Naive thymus-derived CD8-positive, alpha-beta T cell (primary cell): Measurements from ENCODE around the gene DUSP6. TPM values are rescaled to one million over a fixed set of nuclear protein-coding genes. Genes with fewer than 3 reads are reported as not detected.

ENCODE experiments used
- ATAC-seq, 2 donors: fragments of 150-1000 bp; cut with Tn5 transposase in 1 of 2; sonication (Bioruptor Pico), chemical (Tn5 transposase) in 1 of 2; 1 replicate in 1 of 2; 2 replicates in 1 of 2; pipeline ENCODE4 v1.10.0; 2021; ENCODE audit warnings: mild to moderate bottlenecking in 2 of 2, moderate library complexity in 2 of 2
- POLR2A ChIA-PET: fragments of 350-600 bp; sonication (Branson Sonifier 250); formaldehyde crosslinking; loops from one replicate; lab custom pipeline; 2021; ENCODE audit warnings: antibody characterized with exemption; lab: Charles Lee
- DNase-seq, 10 donors: peaks; one replicate each; pipeline versions ENCODE4 v3.0.0 to v3.0.0-alpha.2; 2020 to 2022
- H3K27ac Mint-ChIP-seq, 10 donors: one replicate each; pipeline ENCODE4 v1.8.0; 2020 to 2022; ENCODE audit warnings: mild to moderate bottlenecking in 10 of 10, mixed read lengths in 10 of 10, moderate library complexity in 4 of 10, inconsistent platforms in 1 of 10
- H3K27me3 Mint-ChIP-seq, 5 donors: one replicate each; pipeline ENCODE4 v1.8.0; 2021 to 2022; ENCODE audit warnings: mixed read lengths in 5 of 5
- H3K36me3 Mint-ChIP-seq, 3 donors: one replicate each; pipeline ENCODE4 v1.8.0; 2020 to 2022; ENCODE audit warnings: mixed read lengths in 3 of 3, mild to moderate bottlenecking in 2 of 3, inconsistent platforms in 1 of 3
- H3K4me1 Mint-ChIP-seq, 4 donors: one replicate each; pipeline ENCODE4 v1.8.0; 2021 to 2022; ENCODE audit warnings: mixed read lengths in 4 of 4
- H3K4me3 Mint-ChIP-seq, 10 donors: one replicate each; pipeline ENCODE4 v1.8.0; 2020 to 2022; ENCODE audit warnings: mild to moderate bottlenecking in 10 of 10, mixed read lengths in 10 of 10, moderate library complexity in 6 of 10, inconsistent platforms in 1 of 10
- H3K9me3 Mint-ChIP-seq, 9 donors: one replicate each; pipeline ENCODE4 v1.8.0; 2020 to 2022; ENCODE audit warnings: mixed read lengths in 9 of 9, mild to moderate bottlenecking in 3 of 9, inconsistent platforms in 1 of 9, moderate library complexity in 1 of 9
- polyA plus RNA-seq, 3 donors: library from polyadenylated mRNA; unstranded; fragments of 300-500 nt; fragmentation: Illumina TruSeq; gene quantifications; one replicate each; pipeline ENCODE4 v1.2.3, GENCODE V29; 2021
- total RNA-seq, 8 experiments: library from RNA in 2 of 8; stranded (reverse) in 2 of 8; gene quantifications; one replicate each; pipeline ENCODE4 v1.2.3 and lab custom pipeline; 2021 to 2026

DUSP6 gene
- total and polyA plus RNA-seq, 5 experiments from 2014 or later: 0.57 to 2.1 (median 1.1) TPM

DNA sequence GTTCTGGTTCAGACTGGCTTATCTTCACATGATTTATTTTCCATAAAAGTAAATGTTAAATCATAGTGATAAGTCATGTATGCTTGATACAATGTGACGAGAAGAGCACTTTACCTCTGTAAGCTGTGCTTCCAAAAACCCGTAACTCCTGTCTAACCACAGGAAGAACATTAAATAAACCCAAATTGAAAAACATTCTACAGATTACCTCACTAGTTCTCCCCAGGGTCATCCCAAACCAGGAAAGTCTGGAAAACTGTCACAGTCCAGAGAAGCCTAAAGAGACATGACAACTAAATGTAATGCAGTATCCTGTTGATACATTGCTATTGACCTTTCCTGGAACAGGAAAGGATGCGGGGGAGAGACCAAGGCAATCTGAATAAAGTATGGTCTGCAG is 32.5 kb upstream of the DUSP6 start:
- Mint-ChIP-seq H3K36me3 (no peaks in the 10 kb centered on the region), H3K27ac (no peak overlapping the region), H3K4me3 (no peak overlapping the region), H3K4me1 (peaks cover 2 to 12% (median 4%) of the 10 kb centered on the region in 4 donors), H3K9me3 (no peaks in the 10 kb centered on the region), H3K27me3 (peaks cover 0 to 3% (median 0%) of the 10 kb centered on the region in 5 donors)
- ATAC-seq (no peak), DNase-seq (no peak)
- POLR2A ChIA-PET: no interaction called here

DNA sequence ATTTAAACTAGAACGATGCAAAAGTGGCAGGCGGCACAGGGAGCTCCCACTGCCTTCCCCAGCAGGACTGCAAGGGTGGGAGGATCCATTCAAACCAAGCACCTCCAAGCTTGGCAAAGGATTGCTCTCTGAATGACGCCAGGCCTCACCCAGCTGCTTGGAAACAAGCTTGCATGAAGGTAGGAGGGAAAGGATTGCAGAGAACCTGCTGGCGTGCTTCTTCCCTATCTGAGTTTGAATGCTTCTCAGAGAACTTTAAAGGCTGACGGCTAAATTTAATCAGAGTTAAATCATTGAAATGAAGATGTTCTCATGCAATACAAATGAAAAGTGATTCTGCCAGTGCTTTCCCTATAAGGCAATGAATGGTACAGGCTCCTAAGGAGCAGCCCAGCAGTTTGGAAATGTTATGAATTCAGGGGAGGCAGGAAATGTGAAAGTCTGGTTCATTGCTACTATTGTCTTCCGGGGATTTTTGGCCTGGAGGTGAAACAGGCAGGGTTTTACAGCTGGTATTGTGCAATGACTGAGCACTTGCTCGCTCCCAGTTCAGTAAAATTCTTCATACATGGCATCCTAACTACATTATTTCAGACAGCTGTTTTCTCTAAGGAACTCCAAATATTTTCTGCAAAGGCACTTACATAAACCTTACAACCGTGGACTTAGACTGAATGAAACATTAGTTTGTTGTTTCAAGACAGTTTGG is 31.9 kb upstream of the DUSP6 start:
- Mint-ChIP-seq H3K4me1 (peaks cover 0 to 10% (median 2%) of the 10 kb centered on the region in 4 donors), H3K36me3 (no peaks in the 10 kb centered on the region), H3K9me3 (no peaks in the 10 kb centered on the region), H3K4me3 (no peak overlapping the region), H3K27ac (no peak overlapping the region), H3K27me3 (peaks cover 0 to 3% (median 0%) of the 10 kb centered on the region in 5 donors)
- no peak for ATAC-seq
- no peak for DNase-seq
- POLR2A ChIA-PET: no interaction called here

DNA sequence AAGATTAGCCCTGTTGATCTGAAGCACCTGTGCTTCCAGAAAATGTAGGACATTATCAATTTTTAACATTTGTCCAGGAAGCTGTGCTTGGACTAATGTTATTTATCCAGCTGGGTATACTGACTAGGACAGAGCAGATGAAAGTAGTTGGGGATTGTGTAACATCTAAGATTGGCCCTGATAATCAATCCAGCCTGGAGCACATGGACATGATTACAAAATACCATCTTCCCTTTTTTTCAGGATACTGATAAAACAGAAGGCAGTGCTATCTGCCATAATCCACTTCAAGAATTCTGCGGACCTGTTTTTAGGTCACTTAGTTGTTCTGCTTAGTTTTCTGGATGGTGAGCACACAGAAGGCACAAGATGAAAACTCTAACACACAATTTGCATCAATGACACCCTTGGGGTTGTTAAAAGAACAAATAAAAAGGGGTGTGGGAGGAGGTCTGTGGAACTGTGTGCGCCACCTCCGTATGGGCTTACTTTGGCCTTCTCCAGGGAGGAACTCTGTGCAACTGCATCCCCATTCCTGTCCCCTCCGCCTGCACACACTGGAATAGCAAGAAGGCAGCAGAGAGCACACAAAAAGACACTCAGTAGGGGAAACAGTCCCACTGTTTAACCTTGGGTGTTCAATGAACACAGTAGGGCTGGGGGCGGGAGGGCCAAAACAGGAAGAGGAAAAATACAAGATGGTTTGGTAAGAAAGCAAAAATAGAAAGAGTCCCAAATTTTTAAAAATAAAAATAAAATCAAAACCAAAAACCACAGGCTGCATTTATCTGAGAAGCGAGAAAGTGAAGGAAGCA is 31.1 kb upstream of the DUSP6 start:
- peaks cover 0 to 10% (median 1%) of the 10 kb centered on the region in 4 donors for H3K4me1 Mint-ChIP-seq
- H3K36me3 Mint-ChIP-seq: no peaks in the 10 kb centered on the region
- no peaks in the 10 kb centered on the region for H3K9me3 Mint-ChIP-seq
- ATAC-seq: no peak
- no peak for DNase-seq
- H3K4me3 Mint-ChIP-seq: no peak overlapping the region
- peak overlapping the region in 1 of 10 donors; percentile 69 for H3K27ac Mint-ChIP-seq
- H3K27me3 Mint-ChIP-seq: peaks cover 0 to 3% (median 0%) of the 10 kb centered on the region in 5 donors
- POLR2A ChIA-PET: no interaction called here

DNA sequence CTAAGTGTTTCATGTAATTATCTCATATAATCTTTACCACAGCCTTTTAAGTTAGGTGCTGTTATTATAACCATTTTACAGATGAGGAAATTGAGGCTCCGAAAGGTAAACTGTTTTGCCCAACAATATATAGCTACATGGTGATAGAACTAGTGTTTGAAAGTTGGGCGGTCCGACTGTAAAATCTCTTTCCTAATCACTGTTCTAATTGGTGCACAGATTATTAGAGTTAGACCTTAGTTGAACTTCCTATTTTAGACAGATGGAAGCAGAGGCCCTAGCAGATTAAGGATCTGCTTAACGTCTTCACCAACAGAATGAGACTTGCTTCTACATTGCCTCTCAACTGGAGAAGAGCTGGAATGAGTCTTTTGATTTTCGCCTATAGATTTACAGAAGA is 30.0 kb upstream of the DUSP6 start:
- DNase-seq (no peak), ATAC-seq (no peak)
- POLR2A ChIA-PET: no interaction called here
- no peak overlapping the region for H3K27ac Mint-ChIP-seq
- peaks cover 0 to 3% (median 0%) of the 10 kb centered on the region in 5 donors for H3K27me3 Mint-ChIP-seq
- peaks cover 0 to 4% (median 0%) of the 10 kb centered on the region in 3 donors for H3K36me3 Mint-ChIP-seq
- H3K4me3 Mint-ChIP-seq: no peak overlapping the region
- peaks cover 0 to 10% (median 1%) of the 10 kb centered on the region in 4 donors for H3K4me1 Mint-ChIP-seq
- no peaks in the 10 kb centered on the region for H3K9me3 Mint-ChIP-seq

DNA sequence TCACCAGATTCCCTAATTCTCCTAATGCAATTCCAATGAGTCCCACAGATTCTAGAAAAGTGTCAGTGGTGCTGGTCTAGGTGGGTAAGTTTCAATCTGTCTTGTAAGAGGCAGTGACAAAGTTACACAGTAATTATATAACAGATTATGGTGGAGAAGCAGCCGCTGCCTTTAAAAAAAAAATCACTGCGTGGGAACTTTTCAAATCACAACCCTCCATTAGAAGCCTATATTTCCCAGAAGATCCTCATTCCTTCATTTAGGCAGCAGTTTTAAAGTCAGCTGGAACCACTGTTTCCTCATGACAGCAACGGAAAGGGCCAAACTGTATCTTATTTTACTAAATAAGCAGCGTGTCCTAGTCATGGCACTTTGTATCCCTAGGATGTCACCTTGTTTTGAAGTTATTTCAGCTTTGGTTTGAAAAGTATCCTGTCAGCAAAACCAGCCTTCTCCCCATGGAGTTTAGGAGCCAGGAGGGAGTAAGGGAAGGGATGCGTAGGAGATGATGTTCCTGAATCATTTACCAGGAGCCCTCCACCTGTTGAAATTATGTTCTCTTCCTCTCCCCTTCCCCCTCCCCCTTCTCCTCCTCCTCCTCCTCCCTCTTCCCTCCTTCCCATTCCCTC is 27.7 kb upstream of the DUSP6 start:
- DNase-seq: no peak
- Mint-ChIP-seq H3K27me3 (no peaks in the 10 kb centered on the region), H3K36me3 (peaks cover 0 to 4% (median 0%) of the 10 kb centered on the region in 3 donors)

DNA sequence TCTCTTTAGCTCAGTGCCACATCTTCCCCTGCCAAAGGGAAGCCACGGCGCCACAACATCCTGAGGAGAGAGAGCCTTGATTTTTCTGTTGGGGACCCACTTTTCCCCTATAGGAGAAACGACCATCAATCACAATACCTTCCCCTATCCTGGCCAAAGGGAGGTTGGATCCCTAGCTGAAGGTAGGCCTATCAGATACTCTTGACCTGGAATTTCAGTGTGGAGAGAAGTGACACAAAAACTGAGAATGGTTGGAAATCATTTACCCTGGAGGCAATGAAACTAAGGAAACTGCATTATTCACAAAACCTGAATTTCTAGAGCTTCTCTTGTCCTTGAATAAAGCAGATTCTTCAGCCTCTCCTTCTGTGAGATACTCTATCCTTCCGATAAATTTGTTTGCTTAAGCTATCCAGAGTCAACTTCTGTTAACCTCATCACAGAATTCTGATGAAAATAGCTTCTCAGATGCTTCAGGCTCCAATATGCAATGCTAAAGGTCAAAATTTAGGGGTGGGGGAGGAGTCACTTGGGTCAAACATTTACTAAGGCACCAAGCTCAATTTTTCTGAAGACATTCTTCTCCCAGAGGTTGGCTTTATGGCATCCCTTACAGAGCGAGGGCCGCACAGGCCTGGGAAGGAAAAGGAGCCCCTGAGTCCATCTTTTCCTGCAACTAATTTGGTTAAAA is 27.0 kb upstream of the DUSP6 start:
- no peak overlapping the region for H3K4me3 Mint-ChIP-seq
- DNase-seq: no peak
- no peaks in the 10 kb centered on the region for H3K27me3 Mint-ChIP-seq
- peaks cover 4 to 19% (median 5%) of the 10 kb centered on the region in 4 donors for H3K4me1 Mint-ChIP-seq
- POLR2A ChIA-PET: no interaction called here
- H3K36me3 Mint-ChIP-seq: peaks cover 0 to 4% (median 0%) of the 10 kb centered on the region in 3 donors
- H3K9me3 Mint-ChIP-seq: no peaks in the 10 kb centered on the region
- H3K27ac Mint-ChIP-seq: no peak overlapping the region
- no peak for ATAC-seq

More for the DNA sequence above, 27.7 kb upstream of the DUSP6 start:
- H3K9me3 Mint-ChIP-seq: no peaks in the 10 kb centered on the region
- H3K27ac Mint-ChIP-seq: no peak overlapping the region
- ATAC-seq: no peak
- POLR2A ChIA-PET: interaction anchor here (0.7 kb wide), 1 partner anchor 40 kb away, joined by 3 read pairs; no protein-coding TSS in a partner anchor
- H3K4me3 Mint-ChIP-seq: no peak overlapping the region
- H3K4me1 Mint-ChIP-seq: peaks cover 4 to 19% (median 5%) of the 10 kb centered on the region in 4 donors

DNA sequence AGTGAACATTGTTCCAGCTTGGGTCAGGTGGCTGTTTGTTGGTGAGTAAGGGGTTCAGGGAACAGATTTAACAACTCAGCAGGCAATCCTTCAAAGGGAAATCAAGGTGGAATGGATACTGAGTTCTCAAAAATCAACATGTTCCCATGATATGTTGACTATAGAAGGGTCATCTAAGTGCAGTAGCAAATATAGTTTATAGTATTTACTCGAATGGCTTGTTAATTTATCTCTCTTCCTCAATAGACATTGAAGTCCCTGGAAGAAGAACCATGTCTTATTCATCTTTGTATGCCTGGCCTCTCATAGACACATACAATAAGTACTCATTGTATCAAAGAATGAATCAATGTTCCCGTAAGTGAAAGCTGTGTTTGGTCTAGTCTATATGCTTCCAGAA is 24.5 kb upstream of the DUSP6 start:
- no peak for DNase-seq
- Mint-ChIP-seq H3K9me3 (no peaks in the 10 kb centered on the region), H3K4me1 (peaks cover 2 to 10% (median 5%) of the 10 kb centered on the region in 4 donors), H3K4me3 (no peak overlapping the region), H3K36me3 (peaks cover 0 to 4% (median 0%) of the 10 kb centered on the region in 3 donors), H3K27me3 (no peaks in the 10 kb centered on the region), H3K27ac (no peak overlapping the region)
- no peak for ATAC-seq
- POLR2A ChIA-PET: no interaction called here

DNA sequence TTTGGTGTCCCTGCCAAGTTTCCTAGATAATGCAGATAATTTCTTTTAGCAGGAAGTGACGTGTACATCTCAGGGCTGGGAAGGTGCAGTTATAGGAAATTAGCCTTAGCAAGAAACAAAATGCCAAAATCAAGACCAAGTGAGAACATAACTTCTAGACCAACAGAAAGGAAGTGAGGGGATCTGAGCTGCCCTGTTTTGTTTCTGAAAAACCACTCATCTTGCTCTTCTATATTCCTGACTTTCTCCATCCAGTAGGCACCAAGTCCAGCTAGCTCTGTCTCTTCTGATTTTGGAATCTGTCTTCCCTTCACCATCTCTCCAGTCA is 23.9 kb upstream of the DUSP6 start:
- Mint-ChIP-seq H3K4me1 (peaks cover 2 to 10% (median 5%) of the 10 kb centered on the region in 4 donors), H3K27me3 (no peaks in the 10 kb centered on the region), H3K4me3 (no peak overlapping the region), H3K9me3 (no peaks in the 10 kb centered on the region), H3K27ac (no peak overlapping the region), H3K36me3 (peaks cover 0 to 4% (median 0%) of the 10 kb centered on the region in 3 donors)
- POLR2A ChIA-PET: no interaction called here
- ATAC-seq (no peak), DNase-seq (no peak)

DNA sequence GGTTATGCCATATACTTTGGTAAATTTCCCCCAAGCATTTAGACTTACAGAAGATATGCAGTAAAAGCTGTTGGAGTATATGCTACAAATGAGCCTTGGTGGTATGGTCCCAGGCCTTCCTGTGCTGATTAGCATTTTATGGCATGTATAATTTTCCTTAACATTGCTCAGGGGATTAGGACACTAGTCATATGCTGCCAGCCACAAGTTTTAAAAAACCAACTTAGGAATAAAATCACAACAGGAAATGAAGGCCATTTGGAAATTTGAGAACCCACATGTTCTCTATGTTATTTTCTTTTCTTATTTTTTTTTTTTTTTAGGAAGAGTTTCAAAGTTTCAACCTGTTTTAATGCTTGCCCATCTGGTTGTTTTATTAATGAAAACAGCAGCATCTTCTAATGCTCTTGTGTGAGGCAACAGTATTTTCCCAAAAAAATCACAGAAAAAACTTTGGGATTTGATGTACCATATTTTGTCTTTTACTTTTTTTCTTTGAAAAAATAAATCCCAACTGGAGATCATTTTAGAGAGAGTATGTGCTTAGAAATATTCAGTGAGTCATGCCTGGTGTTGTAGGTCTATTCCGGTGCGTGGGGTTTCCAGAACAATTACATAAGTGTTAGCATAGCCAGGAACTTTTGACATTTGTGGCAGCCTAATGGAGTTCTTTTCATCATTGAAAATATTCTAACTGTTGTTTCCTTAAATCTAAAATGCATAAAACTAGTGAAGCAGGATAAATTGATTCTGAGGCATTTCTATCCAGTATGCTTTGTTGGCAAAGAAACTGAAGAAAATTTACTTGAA is 21.7 kb upstream of the DUSP6 start:
- POLR2A ChIA-PET: no interaction called here
- no peak for ATAC-seq
- H3K4me1 Mint-ChIP-seq: peaks cover 5 to 17% (median 5%) of the 10 kb centered on the region in 4 donors

DNA sequence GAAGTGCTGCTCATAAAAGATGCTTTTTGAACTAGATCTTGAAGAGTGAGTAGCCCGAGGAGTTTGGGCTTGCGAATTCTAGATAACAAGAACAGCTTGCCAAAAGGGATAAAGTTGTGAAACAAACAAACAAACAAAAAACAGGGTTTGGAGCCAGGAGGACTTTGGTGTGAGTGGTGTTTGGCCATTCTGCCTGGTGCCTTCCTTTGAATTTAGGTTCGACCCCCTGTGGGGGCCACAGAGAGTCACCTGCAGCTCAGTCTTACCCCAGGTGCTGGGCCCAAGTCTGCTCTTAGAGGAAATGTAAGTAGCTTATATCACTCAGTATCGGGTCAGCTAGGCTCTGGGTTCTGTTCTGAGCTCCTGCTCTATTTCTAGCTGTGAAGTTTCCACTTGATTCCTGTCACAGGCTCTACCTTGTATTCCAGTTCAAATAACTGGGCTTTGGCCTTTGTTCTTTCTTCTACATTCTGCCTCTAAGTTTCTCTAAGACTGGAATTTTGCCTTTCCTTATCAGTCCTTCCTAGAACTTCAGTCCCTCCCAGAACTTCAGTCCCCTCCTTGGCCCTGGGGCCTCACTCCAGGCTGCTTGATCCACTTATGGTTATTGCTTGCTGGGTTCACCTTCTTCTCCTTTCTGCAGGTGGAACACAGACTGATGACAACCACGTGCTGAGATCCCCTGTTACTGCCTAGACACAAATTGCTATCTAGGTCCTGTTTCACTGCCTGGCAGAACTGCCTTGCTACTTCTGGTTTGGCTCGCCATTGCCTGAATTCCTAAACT is 20.5 kb upstream of the DUSP6 start:
- ATAC-seq (no peak), DNase-seq (no peak)
- Mint-ChIP-seq H3K27me3 (peaks cover 0 to 6% (median 0%) of the 10 kb centered on the region in 5 donors), H3K4me3 (peak overlapping the region in 1 of 10 donors; percentile 9), H3K27ac (peak overlapping the region in 1 of 10 donors; percentile 26), H3K36me3 (peaks cover 0 to 2% (median 0%) of the 10 kb centered on the region in 3 donors), H3K9me3 (no peaks in the 10 kb centered on the region), H3K4me1 (peaks cover 5 to 17% (median 5%) of the 10 kb centered on the region in 4 donors)
- POLR2A ChIA-PET: no interaction called here

More for the DNA sequence above, 21.7 kb upstream of the DUSP6 start:
- Mint-ChIP-seq H3K36me3 (peaks cover 0 to 4% (median 0%) of the 10 kb centered on the region in 3 donors), H3K9me3 (no peaks in the 10 kb centered on the region), H3K27ac (no peak overlapping the region), H3K27me3 (no peaks in the 10 kb centered on the region), H3K4me3 (no peak overlapping the region)
- no peak for DNase-seq

DNA sequence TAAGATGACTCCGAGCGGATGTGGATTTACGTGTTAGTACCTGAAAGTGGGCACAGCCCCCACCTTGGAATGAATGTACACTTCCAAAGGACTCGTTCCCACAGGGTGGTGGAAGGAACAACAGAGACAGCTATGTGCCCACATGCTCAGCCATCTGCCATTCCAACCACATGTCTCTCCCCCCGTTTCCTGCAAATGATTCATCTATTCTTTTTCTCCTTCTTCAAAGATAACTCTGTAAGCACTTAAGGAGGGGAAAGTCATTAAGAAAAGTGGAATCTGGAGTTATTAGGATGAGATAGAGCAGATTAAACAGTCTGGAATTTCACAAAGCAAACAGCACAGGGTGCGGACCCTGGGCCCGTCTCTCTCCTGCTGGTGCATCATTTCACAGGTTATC is 18.5 kb upstream of the DUSP6 start:
- H3K9me3 Mint-ChIP-seq: no peaks in the 10 kb centered on the region
- peaks cover 1 to 11% (median 4%) of the 10 kb centered on the region in 4 donors for H3K4me1 Mint-ChIP-seq
- H3K27me3 Mint-ChIP-seq: peaks cover 0 to 6% (median 0%) of the 10 kb centered on the region in 5 donors
- DNase-seq (no peak), ATAC-seq (no peak)
- no peak overlapping the region for H3K27ac Mint-ChIP-seq
- H3K4me3 Mint-ChIP-seq: no peak overlapping the region
- H3K36me3 Mint-ChIP-seq: no peaks in the 10 kb centered on the region
- POLR2A ChIA-PET: no interaction called here
